GM18505 (cell line): ENCODE results near the gene ITLN2.
"Not testable (repeated sequence)": the region's sequence is repeated elsewhere in the genome, so short reads cannot be mapped to it uniquely, and the experiment has no call there.

Experiments used
- ATAC-seq: cut with Tn5 transposase; IDR thresholded peaks from one replicate; pipeline ENCODE4 v1.9.1; 2021; ENCODE audit not compliant: unreplicated experiment
- POLR2A ChIP-seq: IDR thresholded peaks from 4 replicates; pipeline ENCODE4 v1.6.1; 2011; ENCODE audit warnings: borderline replicate concordance; ENCODE audit not compliant: insufficient read depth, insufficient read length; ENCODE audit errors: extremely low read depth

Gene ITLN2

GRCh38 chr1:160942926-160943325 is 11.7 kb downstream of the ITLN2 start:
- no peak for ATAC-seq
- no peak for TF ChIP-seq POLR2A

GRCh38 chr1:160936666-160937065 is 17.9 kb downstream of the ITLN2 start:
- ATAC-seq = not testable (repeated sequence)

GRCh38 chr1:160935527-160936258 is 18.9 kb downstream of the ITLN2 start:
- no peak for ATAC-seq
- no peak for TF ChIP-seq POLR2A

- not testable (repeated sequence) for ATAC-seq
Observed at GRCh38 chr1:160933305-160933704, 21.3 kb downstream of the ITLN2 start.

- TF ChIP-seq POLR2A = no peak
- no peak for ATAC-seq
Observed at GRCh38 chr1:160925652-160926244, 28.9 kb downstream of the ITLN2 start.

GRCh38 chr1:160924791-160925651 is 29.6 kb downstream of the ITLN2 start:
- TF ChIP-seq POLR2A = no peak
- ATAC-seq = no peak

GRCh38 chr1:160916666-160917065 is 37.9 kb downstream of the ITLN2 start:
- ATAC-seq = no peak

GRCh38 chr1:160913229-160913628 is 41.4 kb downstream of the ITLN2 start:
- ATAC-seq = not testable (repeated sequence)

More at GRCh38 chr1:160916666-160917065, 37.9 kb downstream of the ITLN2 start:
- TF ChIP-seq POLR2A = no peak

GRCh38 chr1:160911925-160912324 is 42.7 kb downstream of the ITLN2 start:
- no peak for ATAC-seq

GRCh38 chr1:160911441-160911840 is 43.2 kb downstream of the ITLN2 start:
- no peak for TF ChIP-seq POLR2A
- no peak for ATAC-seq

More at GRCh38 chr1:160911925-160912324, 42.7 kb downstream of the ITLN2 start:
- TF ChIP-seq POLR2A = no peak

GRCh38 chr1:160910170-160910750 is 44.3 kb downstream of the ITLN2 start:
- no peak for TF ChIP-seq POLR2A
- no peak for ATAC-seq

GRCh38 chr1:160907976-160908375 is 46.6 kb downstream of the ITLN2 start:
- TF ChIP-seq POLR2A = no peak
- ATAC-seq = no peak

- TF ChIP-seq POLR2A = no peak
- no peak for ATAC-seq
Observed at GRCh38 chr1:160905617-160905989, 49.0 kb downstream of the ITLN2 start.
